Colonic mucosa (tissue), 4 donors: ENCODE measurements around the gene IL1RAPL1. TPM values are rescaled to one million over a fixed set of nuclear protein-coding genes. Genes with fewer than 3 reads are reported as not detected.

Experiments used
- DNase-seq: peaks from one replicate; pipeline ENCODE4 v3.0.0-alpha.2; 2020
- H3K27ac ChIP-seq: fragments of 200-600 bp; one replicate; pipeline ENCODE4 v1.8.0; 2021
- H3K27me3 ChIP-seq: fragments of 200-600 bp; one replicate; pipeline ENCODE4 v1.8.0; 2021
- H3K36me3 ChIP-seq: fragments of 200-600 bp; one replicate; pipeline ENCODE4 v1.8.0; 2021
- H3K4me1 ChIP-seq: fragments of 200-600 bp; one replicate; pipeline ENCODE4 v1.8.0; 2021; ENCODE audit warnings: mild to moderate bottlenecking
- H3K4me3 ChIP-seq: fragments of 200-600 bp; one replicate; pipeline ENCODE4 v1.8.0; 2021
- H3K9ac ChIP-seq, 2 donors: one replicate each; pipeline ENCODE4 v1.7.0; 2013; ENCODE audit warnings: control low read depth in 2 of 2, low read depth in 2 of 2, low read length in 2 of 2
- H3K9me3 ChIP-seq: fragments of 200-600 bp; one replicate; pipeline ENCODE4 v1.8.0; 2021
- CTCF ChIP-seq: fragments of 200-600 bp; IDR thresholded peaks from one replicate; pipeline ENCODE4 v1.8.0; 2022; ENCODE audit warnings: antibody characterized with exemption, mild to moderate bottlenecking
- intact Hi-C: fragments of 100-400 bp; cut with DNase I; formaldehyde crosslinking; loops from one replicate; pipeline ENCODE4 v1.14.1; 2022
- total RNA-seq, 2 donors: library from RNA; stranded (reverse); fragmentation: NEBNext Ultra II Directional in 1 of 2; extraction: Animal tissue kit (Norgen Biotek cat#: 25700) in 1 of 2; gene quantifications; one replicate each; pipeline ENCODE4 v1.2.1, GENCODE V29; 2021
- donor health status: healthy.
- donor health status: DM: no; HTN: no; CAD: no.
- donor health status: DM: no; HTN: no; CAD: no.

The IL1RAPL1 gene
- total RNA-seq, 2 donors from 2014 or later, result 0.10 to 0.24 TPM

- H3K27ac ChIP-seq, result no peak overlapping the region
- no peaks in the 10 kb centered on the region for H3K4me1 ChIP-seq
- intact Hi-C loops, result no loop called here
- no peak for TF ChIP-seq CTCF
- H3K4me3 ChIP-seq, result no peak overlapping the region
- H3K36me3 ChIP-seq, result no peaks in the 10 kb centered on the region
- H3K27me3 ChIP-seq, result no peaks in the 10 kb centered on the region
- H3K9ac ChIP-seq, result no peak overlapping the region
- no peaks in the 10 kb centered on the region for H3K9me3 ChIP-seq
- no peak for DNase-seq
Observed at GRCh38 chrX:29867971-29868370, 1280.7 kb downstream of the IL1RAPL1 start.

- Histone ChIP-seq H3K27me3 (no peaks in the 10 kb centered on the region), H3K36me3 (no peaks in the 10 kb centered on the region), H3K4me1 (no peaks in the 10 kb centered on the region), H3K9ac (no peak overlapping the region), H3K27ac (no peak overlapping the region), H3K9me3 (no peaks in the 10 kb centered on the region), H3K4me3 (no peak overlapping the region)
- TF ChIP-seq CTCF, result no peak
- DNase-seq, result no peak
- intact Hi-C loops, result no loop called here
Observed at GRCh38 chrX:29869837-29870236, 1282.6 kb downstream of the IL1RAPL1 start.

GRCh38 chrX:29870608-29871007 lies 1283.4 kb downstream of the IL1RAPL1 start:
- H3K9me3 ChIP-seq, result no peaks in the 10 kb centered on the region
- no peaks in the 10 kb centered on the region for H3K27me3 ChIP-seq
- H3K27ac ChIP-seq, result no peak overlapping the region
- DNase-seq, result no peak
- TF ChIP-seq CTCF, result no peak
- no peaks in the 10 kb centered on the region for H3K36me3 ChIP-seq
- H3K9ac ChIP-seq, result no peak overlapping the region
- H3K4me1 ChIP-seq, result no peaks in the 10 kb centered on the region
- no peak overlapping the region for H3K4me3 ChIP-seq
- intact Hi-C loops, result no loop called here

- H3K36me3 ChIP-seq, result no peaks in the 10 kb centered on the region
- DNase-seq, result no peak
- no peaks in the 10 kb centered on the region for H3K27me3 ChIP-seq
- H3K4me1 ChIP-seq, result no peaks in the 10 kb centered on the region
- no peaks in the 10 kb centered on the region for H3K9me3 ChIP-seq
- no peak overlapping the region for H3K27ac ChIP-seq
- no peak for TF ChIP-seq CTCF
- no peak overlapping the region for H3K4me3 ChIP-seq
- no peak overlapping the region for H3K9ac ChIP-seq
- intact Hi-C loops, result no loop called here
Observed at GRCh38 chrX:29872831-29873230, 1285.6 kb downstream of the IL1RAPL1 start.

- no peak for DNase-seq
- Histone ChIP-seq H3K4me1 (no peaks in the 10 kb centered on the region), H3K36me3 (no peaks in the 10 kb centered on the region), H3K27ac (no peak overlapping the region), H3K9ac (no peak overlapping the region), H3K27me3 (no peaks in the 10 kb centered on the region), H3K4me3 (no peak overlapping the region), H3K9me3 (no peaks in the 10 kb centered on the region)
- intact Hi-C loops, result no loop called here
- TF ChIP-seq CTCF, result no peak
Observed at GRCh38 chrX:29876733-29877132, 1289.5 kb downstream of the IL1RAPL1 start.

GRCh38 chrX:29880977-29881376 lies 1293.7 kb downstream of the IL1RAPL1 start:
- Histone ChIP-seq H3K9ac (no peak overlapping the region), H3K27me3 (no peaks in the 10 kb centered on the region), H3K27ac (no peak overlapping the region), H3K36me3 (no peaks in the 10 kb centered on the region), H3K4me3 (no peak overlapping the region), H3K4me1 (no peaks in the 10 kb centered on the region), H3K9me3 (no peaks in the 10 kb centered on the region)
- DNase-seq, result no peak
- TF ChIP-seq CTCF, result no peak
- intact Hi-C loops, result no loop called here
